Measurements from ENCODE around the gene C3orf52.
A peak's percentile ranks its signal among the peaks of the same experiment; 100 is the strongest.

C3orf52 gene

GRCh38 chr3:112074006-112074405 lies 12.2 kb upstream of the C3orf52 start:
- no peak overlapping the region for H3K4me3 ChIP-seq (ENCODE audit: control insufficient read depth, low read depth, low read length)
- TF ChIP-seq CTCF (conservative IDR thresholded peaks at IDR 0.05; ENCODE audit: control insufficient read depth, insufficient read depth, low read depth, low read length) = no peak
- DNase-seq (ENCODE audit: low read depth) = peak; percentile 28

- peak; percentile 87 for DNase-seq (ENCODE audit: low read depth)
- TF ChIP-seq CTCF (conservative IDR thresholded peaks at IDR 0.05; ENCODE audit: control insufficient read depth, insufficient read depth, low read depth, low read length) = no peak
- H3K4me3 ChIP-seq (ENCODE audit: control insufficient read depth, low read depth, low read length) = no peak overlapping the region
Measured at GRCh38 chr3:112074616-112075497, 11.3 kb upstream of the C3orf52 start.

- TF ChIP-seq CTCF (conservative IDR thresholded peaks at IDR 0.05; ENCODE audit: control insufficient read depth, insufficient read depth, low read depth, low read length) = no peak
- peak; percentile 13 for DNase-seq (ENCODE audit: low read depth)
- no peak overlapping the region for H3K4me3 ChIP-seq (ENCODE audit: control insufficient read depth, low read depth, low read length)
Measured at GRCh38 chr3:112078125-112079083, 7.8 kb upstream of the C3orf52 start.

- no peak for DNase-seq (ENCODE audit: low read depth)
- no peak for TF ChIP-seq CTCF (conservative IDR thresholded peaks at IDR 0.05; ENCODE audit: control insufficient read depth, insufficient read depth, low read depth, low read length)
Measured at GRCh38 chr3:112083239-112083638, 3.0 kb upstream of the C3orf52 start.

GRCh38 chr3:112084980-112085705 lies 1.0 kb upstream of the C3orf52 start:
- DNase-seq (ENCODE audit: low read depth) = no peak
- no peak for TF ChIP-seq CTCF (conservative IDR thresholded peaks at IDR 0.05; ENCODE audit: control insufficient read depth, insufficient read depth, low read depth, low read length)
- H3K4me3 ChIP-seq (ENCODE audit: control insufficient read depth, low read depth, low read length) = no peak overlapping the region

More at GRCh38 chr3:112083239-112083638, 3.0 kb upstream of the C3orf52 start:
- H3K4me3 ChIP-seq (ENCODE audit: control insufficient read depth, low read depth, low read length) = no peak overlapping the region

GRCh38 chr3:112085735-112086075 lies 484 bp upstream of the C3orf52 start:
- no peak for TF ChIP-seq CTCF (conservative IDR thresholded peaks at IDR 0.05; ENCODE audit: control insufficient read depth, insufficient read depth, low read depth, low read length)
- peak overlapping the region; percentile 57 for H3K4me3 ChIP-seq (ENCODE audit: control insufficient read depth, low read depth, low read length)
- DNase-seq (ENCODE audit: low read depth) = no peak

Data from fibroblast of mammary gland (primary cell).